ENCODE results near the gene MRPS24. TPM values are rescaled to one million over a fixed set of nuclear protein-coding genes. Genes with fewer than 3 reads are reported as not detected.

The MRPS24 gene
- total RNA-seq, 2 experiments from 2014 or later: 127 to 130 TPM

DNA sequence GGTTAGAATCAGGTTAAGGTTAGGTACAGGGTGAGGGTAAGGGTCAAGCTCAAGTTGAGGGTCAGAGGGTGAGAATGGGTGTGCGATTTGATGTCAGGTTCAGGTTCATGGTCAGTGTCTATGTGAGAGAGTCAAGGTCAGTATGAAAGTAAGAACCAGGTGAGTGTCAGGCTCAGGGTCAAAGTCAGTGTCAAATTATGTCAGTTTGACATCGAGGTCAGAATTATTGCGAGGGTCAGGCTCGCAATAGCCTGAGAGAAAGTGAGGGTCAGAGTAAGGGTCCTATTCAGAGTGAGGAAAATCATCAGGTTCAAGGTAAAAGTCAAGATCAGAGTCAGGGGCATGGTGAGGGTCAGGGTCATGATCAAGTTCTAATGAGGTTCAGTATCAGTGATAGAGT, 13.0 kb downstream of the MRPS24 start:
- POLR2A ChIA-PET: no interaction called here
- Mint-ChIP-seq H3K36me3 (ENCODE audit: low read depth) (no peaks in the 10 kb centered on the region), H3K27me3 (peaks cover 3% of the 10 kb centered on the region), H3K27ac (no peak overlapping the region), H3K9me3 (no peaks in the 10 kb centered on the region), H3K4me1 (ENCODE audit: low read depth) (no peaks in the 10 kb centered on the region), H3K4me3 (no peak overlapping the region)
- intact Hi-C loops (cut with micrococcal nuclease): no loop called here
- CTCF ChIA-PET: interaction anchor here (3.6 kb wide), 1 partner anchor 17 kb away, joined by 11 read pairs; no protein-coding TSS in a partner anchor
- DNase-seq: no peak
- TF ChIP-seq CTCF (IDR thresholded peaks at IDR 0.05): no peak
- no peak for ATAC-seq

DNA sequence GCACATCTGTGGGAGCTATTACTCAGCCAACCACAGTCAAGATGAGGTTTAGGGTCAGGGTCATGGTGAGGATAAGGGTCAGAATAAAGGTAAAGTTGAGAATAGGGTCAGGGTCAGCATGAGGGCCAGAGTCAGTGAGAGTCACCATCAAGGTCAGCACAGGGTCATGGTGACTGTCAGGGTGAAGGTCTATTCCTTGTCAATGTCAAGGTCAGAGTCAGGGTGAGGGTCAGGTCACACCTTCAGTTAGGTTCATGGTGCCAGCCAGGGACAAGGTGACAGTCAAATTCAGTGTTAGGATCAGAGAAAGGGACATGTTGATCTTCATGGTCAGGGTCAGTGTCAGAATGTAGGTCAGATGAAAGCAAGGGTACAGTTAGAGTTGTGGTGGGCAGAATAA, 14.1 kb downstream of the MRPS24 start:
- no peak for ATAC-seq
- Mint-ChIP-seq H3K4me3 (no peak overlapping the region), H3K4me1 (ENCODE audit: low read depth) (peaks cover under 1% of the 10 kb centered on the region), H3K27me3 (peaks cover 3% of the 10 kb centered on the region), H3K36me3 (ENCODE audit: low read depth) (no peaks in the 10 kb centered on the region), H3K9me3 (no peaks in the 10 kb centered on the region), H3K27ac (no peak overlapping the region)
- no peak for DNase-seq
- ChIA-PET POLR2A (no interaction called here), CTCF (interaction anchor here (3.6 kb wide), 1 partner anchor 16 kb away, joined by 11 read pairs; no protein-coding TSS in a partner anchor)
- intact Hi-C loops (cut with micrococcal nuclease): no loop called here
- TF ChIP-seq CTCF (IDR thresholded peaks at IDR 0.05): no peak

- intact Hi-C loops (cut with micrococcal nuclease): no loop called here
- DNase-seq: no peak
- Mint-ChIP-seq H3K27ac (no peak overlapping the region), H3K27me3 (peaks cover 3% of the 10 kb centered on the region), H3K36me3 (ENCODE audit: low read depth) (no peaks in the 10 kb centered on the region), H3K4me3 (no peak overlapping the region), H3K9me3 (no peaks in the 10 kb centered on the region), H3K4me1 (ENCODE audit: low read depth) (peaks cover 5% of the 10 kb centered on the region)
- TF ChIP-seq CTCF (IDR thresholded peaks at IDR 0.05): no peak
- no peak for ATAC-seq
- CTCF ChIA-PET: interaction anchor here (1.3 kb wide), 1 partner anchor 13 kb away, joined by 6 read pairs; no protein-coding TSS in a partner anchor
- POLR2A ChIA-PET: no interaction called here
These were observed 17.5 kb downstream of the MRPS24 start for GRCh38 chr7:43851805-43852204.

- H3K9me3 Mint-ChIP-seq: no peaks in the 10 kb centered on the region
- H3K36me3 Mint-ChIP-seq (ENCODE audit: low read depth): no peaks in the 10 kb centered on the region
- peaks cover 5% of the 10 kb centered on the region for H3K4me1 Mint-ChIP-seq (ENCODE audit: low read depth)
- H3K4me3 Mint-ChIP-seq: no peak overlapping the region
- ATAC-seq (no peak), DNase-seq (no peak)
- no peak for TF ChIP-seq CTCF (IDR thresholded peaks at IDR 0.05)
- ChIA-PET POLR2A (no interaction called here), CTCF (interaction anchor here (1.3 kb wide), 1 partner anchor 11 kb away, joined by 6 read pairs; no protein-coding TSS in a partner anchor)
- intact Hi-C loops (cut with micrococcal nuclease): no loop called here
- H3K27ac Mint-ChIP-seq: no peak overlapping the region
- peaks cover 3% of the 10 kb centered on the region for H3K27me3 Mint-ChIP-seq
These were observed 18.8 kb downstream of the MRPS24 start for GRCh38 chr7:43850348-43851116.

- Mint-ChIP-seq H3K36me3 (ENCODE audit: low read depth) (no peaks in the 10 kb centered on the region), H3K27me3 (no peaks in the 10 kb centered on the region), H3K27ac (no peak overlapping the region), H3K4me1 (ENCODE audit: low read depth) (peaks cover 5% of the 10 kb centered on the region), H3K4me3 (no peak overlapping the region), H3K9me3 (no peaks in the 10 kb centered on the region)
- intact Hi-C loops (cut with micrococcal nuclease): no loop called here
- POLR2A ChIA-PET: interaction anchor here (0.6 kb wide), 1 partner anchor 264 kb away, joined by 3 read pairs; no protein-coding TSS in a partner anchor
- DNase-seq: no peak
- ATAC-seq: no peak
- TF ChIP-seq CTCF (IDR thresholded peaks at IDR 0.05): no peak
- CTCF ChIA-PET: interaction anchor here (2.3 to 2.4 kb wide), 2 partner anchors 10 to 11 kb away, joined by 10 to 14 read pairs; no protein-coding TSS in a partner anchor
These were observed 20.3 kb downstream of the MRPS24 start for GRCh38 chr7:43849047-43849446.

All from activated CD8-positive, alpha-beta T cell treated with anti-CD3 and anti-CD28 coated beads for 36 hours (primary cell).